ENCODE results near the gene CDH23. TPM values are rescaled to one million over a fixed set of nuclear protein-coding genes. Genes with fewer than 3 reads are reported as not detected.

Gene CDH23
- total RNA-seq, 1 experiment from 2014 or later: 2.9 TPM

DNA sequence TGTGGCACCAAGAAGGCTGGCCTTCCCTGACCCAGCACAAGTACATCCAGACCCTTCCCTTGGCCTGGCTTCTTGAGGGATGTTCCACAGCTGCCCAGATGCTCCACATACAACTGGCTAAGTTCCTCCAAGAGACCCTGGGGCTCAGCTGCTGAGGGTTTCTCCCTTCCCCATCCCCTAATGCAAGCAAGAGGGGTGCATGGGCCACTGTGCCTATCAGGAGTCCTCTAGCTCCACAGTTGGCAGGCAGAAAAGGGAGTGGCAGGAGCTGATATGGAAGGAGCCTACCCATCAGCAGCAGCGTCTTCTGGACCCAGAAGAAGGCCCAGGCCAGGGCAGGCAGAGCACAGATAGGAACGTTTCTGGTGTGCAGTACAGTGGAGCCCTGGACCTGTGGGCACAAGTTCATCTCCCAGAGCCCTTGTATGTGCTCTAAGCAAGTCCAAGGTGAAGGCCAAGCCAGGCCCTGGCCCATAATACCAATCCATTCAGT, 350.4 kb downstream of the CDH23 start:
- Mint-ChIP-seq H3K36me3 (no peaks in the 10 kb centered on the region), H3K4me3 (no peak overlapping the region), H3K4me1 (peaks cover 17% of the 10 kb centered on the region), H3K9me3 (peaks cover 10% of the 10 kb centered on the region; the same call in 1 of the 2 replicates), H3K27me3 (ENCODE audit: low read depth) (no peaks in the 10 kb centered on the region), H3K27ac (no peak overlapping the region)
- no peak for TF ChIP-seq ZNF423 (CRISPR knock-in tag; IDR thresholded peaks at IDR 0.05)
- no peak for TF ChIP-seq ERG (CRISPR knock-in tag; IDR thresholded peaks at IDR 0.05)
- TF ChIP-seq, protein P1, sequence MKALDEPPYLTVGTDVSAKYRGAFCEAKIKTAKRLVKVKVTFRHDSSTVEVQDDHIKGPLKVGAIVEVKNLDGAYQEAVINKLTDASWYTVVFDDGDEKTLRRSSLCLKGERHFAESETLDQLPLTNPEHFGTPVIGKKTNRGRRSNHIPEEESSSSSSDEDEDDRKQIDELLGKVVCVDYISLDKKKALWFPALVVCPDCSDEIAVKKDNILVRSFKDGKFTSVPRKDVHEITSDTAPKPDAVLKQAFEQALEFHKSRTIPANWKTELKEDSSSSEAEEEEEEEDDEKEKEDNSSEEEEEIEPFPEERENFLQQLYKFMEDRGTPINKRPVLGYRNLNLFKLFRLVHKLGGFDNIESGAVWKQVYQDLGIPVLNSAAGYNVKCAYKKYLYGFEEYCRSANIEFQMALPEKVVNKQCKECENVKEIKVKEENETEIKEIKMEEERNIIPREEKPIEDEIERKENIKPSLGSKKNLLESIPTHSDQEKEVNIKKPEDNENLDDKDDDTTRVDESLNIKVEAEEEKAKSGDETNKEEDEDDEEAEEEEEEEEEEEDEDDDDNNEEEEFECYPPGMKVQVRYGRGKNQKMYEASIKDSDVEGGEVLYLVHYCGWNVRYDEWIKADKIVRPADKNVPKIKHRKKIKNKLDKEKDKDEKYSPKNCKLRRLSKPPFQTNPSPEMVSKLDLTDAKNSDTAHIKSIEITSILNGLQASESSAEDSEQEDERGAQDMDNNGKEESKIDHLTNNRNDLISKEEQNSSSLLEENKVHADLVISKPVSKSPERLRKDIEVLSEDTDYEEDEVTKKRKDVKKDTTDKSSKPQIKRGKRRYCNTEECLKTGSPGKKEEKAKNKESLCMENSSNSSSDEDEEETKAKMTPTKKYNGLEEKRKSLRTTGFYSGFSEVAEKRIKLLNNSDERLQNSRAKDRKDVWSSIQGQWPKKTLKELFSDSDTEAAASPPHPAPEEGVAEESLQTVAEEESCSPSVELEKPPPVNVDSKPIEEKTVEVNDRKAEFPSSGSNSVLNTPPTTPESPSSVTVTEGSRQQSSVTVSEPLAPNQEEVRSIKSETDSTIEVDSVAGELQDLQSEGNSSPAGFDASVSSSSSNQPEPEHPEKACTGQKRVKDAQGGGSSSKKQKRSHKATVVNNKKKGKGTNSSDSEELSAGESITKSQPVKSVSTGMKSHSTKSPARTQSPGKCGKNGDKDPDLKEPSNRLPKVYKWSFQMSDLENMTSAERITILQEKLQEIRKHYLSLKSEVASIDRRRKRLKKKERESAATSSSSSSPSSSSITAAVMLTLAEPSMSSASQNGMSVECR (CRISPR knock-in tag; IDR thresholded peaks at IDR 0.05; ENCODE audit: borderline replicate concordance): no peak
- TF ChIP-seq, protein P2, sequence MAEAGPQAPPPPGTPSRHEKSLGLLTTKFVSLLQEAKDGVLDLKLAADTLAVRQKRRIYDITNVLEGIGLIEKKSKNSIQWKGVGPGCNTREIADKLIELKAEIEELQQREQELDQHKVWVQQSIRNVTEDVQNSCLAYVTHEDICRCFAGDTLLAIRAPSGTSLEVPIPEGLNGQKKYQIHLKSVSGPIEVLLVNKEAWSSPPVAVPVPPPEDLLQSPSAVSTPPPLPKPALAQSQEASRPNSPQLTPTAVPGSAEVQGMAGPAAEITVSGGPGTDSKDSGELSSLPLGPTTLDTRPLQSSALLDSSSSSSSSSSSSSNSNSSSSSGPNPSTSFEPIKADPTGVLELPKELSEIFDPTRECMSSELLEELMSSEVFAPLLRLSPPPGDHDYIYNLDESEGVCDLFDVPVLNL (CRISPR knock-in tag; IDR thresholded peaks at IDR 0.05; ENCODE audit: borderline replicate concordance, low read depth): no peak
- ChIA-PET CTCF (interaction anchor here (0.6 to 4.1 kb wide), 32 partner anchors 8 to 471 kb away, joined by 3 to 18 read pairs (median 5); partner anchors contain the start of gene VSIR), POLR2A (interaction anchor here (0.6 to 1.2 kb wide), 2 partner anchors 28 to 39 kb away, joined by 3 read pairs; no protein-coding TSS in a partner anchor)
- DNase-seq (ENCODE audit: low spot score) (no peak), ATAC-seq (no peak)

DNA sequence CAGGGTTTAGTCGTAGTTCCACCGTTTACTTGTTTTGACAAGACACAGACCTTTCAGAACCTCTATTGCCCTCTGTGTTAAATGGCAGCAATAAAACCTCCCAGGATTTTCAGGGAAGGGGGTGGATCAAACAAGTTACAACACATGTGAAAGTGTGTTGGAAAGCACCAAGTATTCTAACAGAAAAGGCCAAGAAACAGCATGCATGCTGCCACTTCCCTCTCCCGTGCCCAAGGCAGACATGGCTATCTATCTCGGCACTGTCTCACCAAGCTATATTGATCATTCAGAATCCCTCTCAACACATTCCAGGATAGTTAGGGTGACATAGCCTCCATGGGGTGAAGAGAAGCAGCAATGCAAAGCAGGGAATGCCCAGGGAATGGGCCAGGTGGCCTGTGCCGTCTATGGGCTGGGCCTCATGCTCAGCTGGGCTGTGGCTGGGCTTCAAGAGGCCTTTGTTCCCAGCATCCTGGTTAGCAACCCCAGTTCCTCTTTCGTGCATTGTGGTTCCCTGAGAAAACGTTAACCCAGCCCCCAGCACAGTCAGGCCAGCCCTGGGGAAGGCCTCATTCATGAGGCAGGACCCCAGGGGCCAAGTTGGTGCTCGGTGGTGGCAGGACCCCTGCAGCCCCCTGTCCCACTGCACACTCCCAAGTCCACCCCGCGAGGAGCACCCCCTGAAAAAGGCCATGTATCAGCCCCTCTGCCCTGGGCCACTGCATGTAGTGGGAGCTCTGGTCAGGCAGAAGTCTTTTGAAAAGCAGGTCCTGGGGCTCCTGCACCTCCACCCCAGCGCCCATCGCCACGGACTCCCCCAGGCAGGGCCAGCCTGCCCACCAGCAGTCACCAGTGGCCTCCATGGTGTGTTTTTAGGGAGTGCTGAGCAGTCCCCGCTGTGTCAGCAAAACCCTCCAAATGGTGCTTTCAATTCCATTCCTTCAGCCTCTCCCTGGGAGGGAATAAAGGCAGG, 351.1 kb downstream of the CDH23 start:
- CTCF ChIA-PET: interaction anchor here (0.9 to 4.1 kb wide), 13 partner anchors 7 to 352 kb away, joined by 3 to 18 read pairs (median 4); partner anchors contain the start of gene VSIR

GRCh38 chr10:71748671-71749191, 352.0 kb downstream of the CDH23 start:
- DNase-seq (ENCODE audit: low spot score) (no peak), ATAC-seq (peak; percentile 43)
- Mint-ChIP-seq H3K4me1 (peaks cover 21% of the 10 kb centered on the region), H3K27ac (no peak overlapping the region), H3K27me3 (ENCODE audit: low read depth) (no peaks in the 10 kb centered on the region), H3K36me3 (no peaks in the 10 kb centered on the region), H3K9me3 (no peaks in the 10 kb centered on the region), H3K4me3 (no peak overlapping the region)
- ChIA-PET CTCF (interaction anchor here (0.5 to 4.1 kb wide), 6 partner anchors 9 to 155 kb away, joined by 3 to 18 read pairs (median 4); partner anchors contain the start of gene VSIR), POLR2A (no interaction called here)
- TF ChIP-seq IRF2 (CRISPR knock-in tag; IDR thresholded peaks at IDR 0.05; ENCODE audit: borderline replicate concordance, low read depth): no peak
- no peak for TF ChIP-seq HMGA2 (CRISPR knock-in tag; IDR thresholded peaks at IDR 0.05)
- TF ChIP-seq, protein P3, sequence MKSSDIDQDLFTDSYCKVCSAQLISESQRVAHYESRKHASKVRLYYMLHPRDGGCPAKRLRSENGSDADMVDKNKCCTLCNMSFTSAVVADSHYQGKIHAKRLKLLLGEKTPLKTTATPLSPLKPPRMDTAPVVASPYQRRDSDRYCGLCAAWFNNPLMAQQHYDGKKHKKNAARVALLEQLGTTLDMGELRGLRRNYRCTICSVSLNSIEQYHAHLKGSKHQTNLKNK (CRISPR knock-in tag; IDR thresholded peaks at IDR 0.05): no peak
- TF ChIP-seq ZBTB21 (CRISPR knock-in tag; IDR thresholded peaks at IDR 0.05; ENCODE audit: borderline replicate concordance): no peak
- no peak for TF ChIP-seq IRF1 (CRISPR knock-in tag; IDR thresholded peaks at IDR 0.05)
- TF ChIP-seq, protein P1 (CRISPR knock-in tag; IDR thresholded peaks at IDR 0.05; ENCODE audit: borderline replicate concordance): no peak
- TF ChIP-seq ELF4 (CRISPR knock-in tag; IDR thresholded peaks at IDR 0.05; ENCODE audit: low read depth): no peak

More for the DNA sequence above, 351.1 kb downstream of the CDH23 start:
- Mint-ChIP-seq H3K4me1 (peaks cover 17% of the 10 kb centered on the region), H3K27me3 (ENCODE audit: low read depth) (no peaks in the 10 kb centered on the region), H3K27ac (no peak overlapping the region), H3K36me3 (no peaks in the 10 kb centered on the region), H3K4me3 (no peak overlapping the region), H3K9me3 (peaks cover 2% of the 10 kb centered on the region; the same call in 1 of the 2 replicates)
- ATAC-seq (peak; percentile 15), DNase-seq (ENCODE audit: low spot score) (no peak)
- POLR2A ChIA-PET: no interaction called here
- TF ChIP-seq NR1H2 (CRISPR knock-in tag; IDR thresholded peaks at IDR 0.05) (no peak), FOXK1 (CRISPR knock-in tag; IDR thresholded peaks at IDR 0.05) (no peak), MLX (CRISPR knock-in tag; IDR thresholded peaks at IDR 0.05) (no peak), RORB (CRISPR knock-in tag; IDR thresholded peaks at IDR 0.05) (no peak)

Data from WTC11 (cell line).